Lung (tissue), 12 donors: ENCODE measurements around the gene SMAGP. TPM values are rescaled to one million over a fixed set of nuclear protein-coding genes. Genes with fewer than 3 reads are reported as not detected.
A peak's percentile ranks its signal among the peaks of the same experiment; 100 is the strongest.
"Not testable (repeated sequence)": the region's sequence is repeated elsewhere in the genome, so short reads cannot be mapped to it uniquely, and the experiment has no call there.

Experiments used
- ATAC-seq: fragments of 200-7000 bp; cut with Tn5 transposase; one replicate; pipeline ENCODE4 v1.9.1; 2020; ENCODE audit warnings: moderate number of reproducible peaks; ENCODE audit not compliant: insufficient read depth, low FRiP score
- DNase-seq, 3 donors: peaks; one replicate each; pipeline ENCODE4 v3.0.0-alpha.2; 2013 to 2017
- H3K27ac ChIP-seq, 2 donors: one replicate each; pipeline ENCODE4 v1.5.1; 2013; ENCODE audit warnings: mild to moderate bottlenecking in 2 of 2, moderate library complexity in 2 of 2, control low read depth in 1 of 2, inconsistent platforms in 1 of 2, low read depth in 1 of 2, low read length in 1 of 2
- H3K27me3 ChIP-seq, 3 donors: one replicate each; pipeline ENCODE4 v1.5.1; 2013; ENCODE audit warnings: low read length in 2 of 3; ENCODE audit not compliant: control insufficient read depth in 3 of 3, insufficient read depth in 3 of 3
- H3K36me3 ChIP-seq, 4 donors: one replicate each; pipeline ENCODE4 v1.5.1; 2013; ENCODE audit warnings: low read length in 4 of 4, mild to moderate bottlenecking in 1 of 4, moderate library complexity in 1 of 4; ENCODE audit not compliant: control insufficient read depth in 4 of 4, insufficient read depth in 4 of 4
- H3K4me1 ChIP-seq, 5 donors: one replicate each; pipeline ENCODE4 v1.5.1; 2013; ENCODE audit warnings: low read length in 5 of 5, mild to moderate bottlenecking in 2 of 5, moderate library complexity in 1 of 5; ENCODE audit not compliant: control insufficient read depth in 5 of 5, insufficient read depth in 5 of 5
- H3K4me3 ChIP-seq: one replicate; pipeline ENCODE4 v1.5.1; 2013; ENCODE audit warnings: mild to moderate bottlenecking, control low read depth, moderate library complexity
- H3K9ac ChIP-seq, 2 donors: one replicate each; pipeline ENCODE4 v1.5.1; 2013; ENCODE audit warnings: low read length in 2 of 2, control low read depth in 1 of 2; ENCODE audit not compliant: insufficient read depth in 1 of 2
- H3K9me3 ChIP-seq, 4 donors: one replicate each; pipeline ENCODE4 v1.5.1; 2013; ENCODE audit warnings: low read length in 3 of 4, mild to moderate bottlenecking in 1 of 4, moderate library complexity in 1 of 4; ENCODE audit not compliant: control insufficient read depth in 4 of 4, insufficient read depth in 3 of 4
- CTCF ChIP-seq: IDR thresholded peaks from 2 replicates; pipeline ENCODE4 v1.5.1; 2012; ENCODE audit warnings: mild to moderate bottlenecking; ENCODE audit errors: control extremely low read depth, extremely low read depth
- WGBS, 2 donors: extraction: QIAGEN DNeasy Blood & Tissue Kit; methylation state at CpG; one replicate each; pipeline ENCODE4 v1.1.7; 2013; 5-methylcytosine and 5-hydroxymethylcytosine counted together
- polyA plus RNA-seq, 2 donors: library from polyadenylated mRNA; stranded (reverse); fragments of 200-250 nt; gene quantifications; one replicate each; pipeline ENCODE4 v1.2.1, GENCODE V29; 2013
- total RNA-seq, 2 donors: library from RNA; depleted of rRNA in 1 of 2; stranded (reverse); fragments of >200 nt in 1 of 2; gene quantifications; one replicate each; pipeline ENCODE4 v1.2.1, GENCODE V29; 2014 to 2021
- donor health status: control.
- donor health status: control.
- donor health status: Bipolar disorder and iron deficiency.
- donor health status: healthy.
- donor health status: DM: yes; HTN: yes; CAD: no.

The SMAGP gene
- total and polyA plus RNA-seq, 4 donors, result 9.7 to 26.0 (median 17.2) TPM

- Histone ChIP-seq H3K4me1 (peaks cover 0 to 2% (median 0%) of the 10 kb centered on the region in 5 donors), H3K27ac (no peak overlapping the region), H3K27me3 (no peaks in the 10 kb centered on the region), H3K4me3 (no peak overlapping the region), H3K36me3 (peaks cover 0 to 3% (median 0%) of the 10 kb centered on the region in 4 donors), H3K9ac (no peak overlapping the region), H3K9me3 (no peaks in the 10 kb centered on the region)
- ATAC-seq, result no peak
- TF ChIP-seq CTCF, result no peak
- DNase-seq, result no peak
- WGBS, 2 donors, result 95 to 96% methylated on average over 5 of the region's 5 CpGs
These were observed 5.9 kb downstream of the SMAGP start for GRCh38 chr12:51264297-51264696.

- H3K27me3 ChIP-seq, result no peaks in the 10 kb centered on the region
- peaks cover 0 to 2% (median 0%) of the 10 kb centered on the region in 5 donors for H3K4me1 ChIP-seq
- peaks cover 0 to 3% (median 0%) of the 10 kb centered on the region in 4 donors for H3K36me3 ChIP-seq
- H3K9me3 ChIP-seq, result no peaks in the 10 kb centered on the region
- TF ChIP-seq CTCF, result no peak
- H3K4me3 ChIP-seq, result no peak overlapping the region
- H3K9ac ChIP-seq, result no peak overlapping the region
- no peak for DNase-seq
- ATAC-seq, result no peak
- 96 to 98% methylated on average over 3 of the region's 3 CpGs for WGBS, 2 donors
- no peak overlapping the region for H3K27ac ChIP-seq
These were observed 6.9 kb downstream of the SMAGP start for GRCh38 chr12:51263341-51263740.

GRCh38 chr12:51262758-51263177 is 7.4 kb downstream of the SMAGP start:
- H3K9ac ChIP-seq, result no peak overlapping the region
- TF ChIP-seq CTCF, result no peak
- no peak overlapping the region for H3K4me3 ChIP-seq
- DNase-seq (peak in 1 of 3 donors; percentile 21), ATAC-seq (no peak)
- H3K9me3 ChIP-seq, result no peaks in the 10 kb centered on the region
- WGBS, 2 donors, result 45 to 60% methylated on average over 7 of the region's 7 CpGs
- no peak overlapping the region for H3K27ac ChIP-seq
- H3K4me1 ChIP-seq, result peaks cover 0 to 2% (median 0%) of the 10 kb centered on the region in 5 donors
- H3K36me3 ChIP-seq, result peaks cover 0 to 3% (median 0%) of the 10 kb centered on the region in 4 donors
- no peaks in the 10 kb centered on the region for H3K27me3 ChIP-seq

- 93 to 97% methylated on average over 1 of the region's 1 CpG for WGBS, 2 donors
- DNase-seq, H3K36me3 ChIP-seq, H3K4me3 ChIP-seq, H3K9me3 ChIP-seq, H3K9ac ChIP-seq, H3K27me3 ChIP-seq, H3K4me1 ChIP-seq, ATAC-seq, H3K27ac ChIP-seq: not testable (repeated sequence)
These were observed 10.6 kb downstream of the SMAGP start for GRCh38 chr12:51259600-51259999.
